GM19395 (cell line): ENCODE measurements around the gene THRB.

ENCODE experiments used
- ATAC-seq: cut with Tn5 transposase; IDR thresholded peaks from one replicate; pipeline ENCODE4 v1.9.1; 2021; ENCODE audit warnings: mild to moderate bottlenecking, moderate library complexity; ENCODE audit not compliant: unreplicated experiment

The THRB gene

GRCh38 chr3:24359102-24359501 is 135.5 kb downstream of the THRB start:
- no peak for ATAC-seq

GRCh38 chr3:24357635-24358034 is 137.0 kb downstream of the THRB start:
- ATAC-seq = no peak

- no peak for ATAC-seq
These were observed 138.8 kb downstream of the THRB start for GRCh38 chr3:24355806-24356205.

- no peak for ATAC-seq
These were observed 140.4 kb downstream of the THRB start for GRCh38 chr3:24354230-24354629.

- ATAC-seq = no peak
These were observed 141.6 kb downstream of the THRB start for GRCh38 chr3:24352893-24353553.

GRCh38 chr3:24351779-24352469 is 142.7 kb downstream of the THRB start:
- ATAC-seq = no peak

- no peak for ATAC-seq
These were observed 145.2 kb downstream of the THRB start for GRCh38 chr3:24349367-24350019.

GRCh38 chr3:24348348-24348747 is 146.3 kb downstream of the THRB start:
- ATAC-seq = no peak

- no peak for ATAC-seq
These were observed 149.7 kb downstream of the THRB start for GRCh38 chr3:24344784-24345439.

- no peak for ATAC-seq
These were observed 151.4 kb downstream of the THRB start for GRCh38 chr3:24343084-24343783.

- ATAC-seq = no peak
These were observed 152.4 kb downstream of the THRB start for GRCh38 chr3:24342275-24342674.

GRCh38 chr3:24341668-24342067 is 153.0 kb downstream of the THRB start:
- no peak for ATAC-seq

GRCh38 chr3:24340966-24341365 is 153.7 kb downstream of the THRB start:
- ATAC-seq = no peak

- no peak for ATAC-seq
These were observed 154.5 kb downstream of the THRB start for GRCh38 chr3:24340161-24340560.

GRCh38 chr3:24339266-24339825 is 155.3 kb downstream of the THRB start:
- ATAC-seq = no peak

- ATAC-seq = no peak
These were observed 156.1 kb downstream of the THRB start for GRCh38 chr3:24338409-24339130.

- ATAC-seq = no peak
These were observed 158.5 kb downstream of the THRB start for GRCh38 chr3:24336101-24336500.

GRCh38 chr3:24332092-24332491 is 162.6 kb downstream of the THRB start:
- no peak for ATAC-seq

- ATAC-seq = no peak
These were observed 171.4 kb downstream of the THRB start for GRCh38 chr3:24323272-24323671.

GRCh38 chr3:24320601-24321000 is 174.0 kb downstream of the THRB start:
- ATAC-seq = no peak
